Measurements from ENCODE around the gene ZPBP2.

ZPBP2 gene

GRCh38 chr17:39913989-39914388, 46.0 kb downstream of the ZPBP2 start:
- no peak for DNase-seq (ENCODE audit: low spot score)

- no peak for DNase-seq (ENCODE audit: low spot score)
Observed at GRCh38 chr17:39915559-39915958, 47.6 kb downstream of the ZPBP2 start.

- no peak for DNase-seq (ENCODE audit: low spot score)
Observed at GRCh38 chr17:39916918-39917317, 48.9 kb downstream of the ZPBP2 start.

GRCh38 chr17:39919087-39919683, 51.2 kb downstream of the ZPBP2 start:
- peak; percentile 72 for DNase-seq (ENCODE audit: low spot score)

GRCh38 chr17:39920218-39921210, 52.5 kb downstream of the ZPBP2 start:
- DNase-seq (ENCODE audit: low spot score): no peak

GRCh38 chr17:39921323-39921722, 53.3 kb downstream of the ZPBP2 start:
- DNase-seq (ENCODE audit: low spot score): no peak

GRCh38 chr17:39922006-39922405, 54.0 kb downstream of the ZPBP2 start:
- no peak for DNase-seq (ENCODE audit: low spot score)

- no peak for DNase-seq (ENCODE audit: low spot score)
Observed at GRCh38 chr17:39923230-39923629, 55.2 kb downstream of the ZPBP2 start.

- no peak for DNase-seq (ENCODE audit: low spot score)
Observed at GRCh38 chr17:39923836-39924690, 56.1 kb downstream of the ZPBP2 start.

GRCh38 chr17:39924691-39925055, 56.7 kb downstream of the ZPBP2 start:
- DNase-seq (ENCODE audit: low spot score): no peak

- peak; percentile 50 for DNase-seq (ENCODE audit: low spot score)
Observed at GRCh38 chr17:39925282-39926134, 57.5 kb downstream of the ZPBP2 start.

GRCh38 chr17:39926135-39926587, 58.2 kb downstream of the ZPBP2 start:
- DNase-seq (ENCODE audit: low spot score): no peak

- DNase-seq (ENCODE audit: low spot score): peak; percentile 43
Observed at GRCh38 chr17:39926588-39927100, 58.6 kb downstream of the ZPBP2 start.
